Measurements from ENCODE around the gene AMT.
A peak's percentile ranks its signal among the peaks of the same experiment; 100 is the strongest.

AMT gene

DNA sequence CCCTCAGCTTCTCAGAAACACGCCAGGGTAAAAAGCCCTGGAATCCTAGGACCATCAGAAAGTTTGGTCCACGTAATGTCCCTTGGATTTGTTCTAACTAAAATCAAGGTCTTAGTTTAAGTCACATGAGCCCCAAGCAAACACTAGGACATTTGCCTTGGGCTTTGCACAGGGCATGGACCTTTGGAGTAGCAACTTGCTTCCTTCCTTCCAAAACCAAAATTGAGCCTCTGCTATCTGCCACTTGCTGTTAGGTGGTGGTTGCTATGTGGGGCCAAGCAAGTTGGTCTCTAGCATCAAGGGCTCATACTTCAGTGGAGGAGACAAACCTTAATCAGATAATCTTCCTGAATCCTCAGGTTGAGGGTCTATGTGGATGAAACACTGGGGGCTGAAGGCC lies 43.8 kb upstream of the AMT start:
- TF ChIP-seq, protein P1, sequence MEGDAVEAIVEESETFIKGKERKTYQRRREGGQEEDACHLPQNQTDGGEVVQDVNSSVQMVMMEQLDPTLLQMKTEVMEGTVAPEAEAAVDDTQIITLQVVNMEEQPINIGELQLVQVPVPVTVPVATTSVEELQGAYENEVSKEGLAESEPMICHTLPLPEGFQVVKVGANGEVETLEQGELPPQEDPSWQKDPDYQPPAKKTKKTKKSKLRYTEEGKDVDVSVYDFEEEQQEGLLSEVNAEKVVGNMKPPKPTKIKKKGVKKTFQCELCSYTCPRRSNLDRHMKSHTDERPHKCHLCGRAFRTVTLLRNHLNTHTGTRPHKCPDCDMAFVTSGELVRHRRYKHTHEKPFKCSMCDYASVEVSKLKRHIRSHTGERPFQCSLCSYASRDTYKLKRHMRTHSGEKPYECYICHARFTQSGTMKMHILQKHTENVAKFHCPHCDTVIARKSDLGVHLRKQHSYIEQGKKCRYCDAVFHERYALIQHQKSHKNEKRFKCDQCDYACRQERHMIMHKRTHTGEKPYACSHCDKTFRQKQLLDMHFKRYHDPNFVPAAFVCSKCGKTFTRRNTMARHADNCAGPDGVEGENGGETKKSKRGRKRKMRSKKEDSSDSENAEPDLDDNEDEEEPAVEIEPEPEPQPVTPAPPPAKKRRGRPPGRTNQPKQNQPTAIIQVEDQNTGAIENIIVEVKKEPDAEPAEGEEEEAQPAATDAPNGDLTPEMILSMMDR (IDR thresholded peaks at IDR 0.05; ENCODE audit: poor library complexity, severe bottlenecking), result no peak
- DNase-seq (ENCODE audit: low spot score), result no peak

DNA sequence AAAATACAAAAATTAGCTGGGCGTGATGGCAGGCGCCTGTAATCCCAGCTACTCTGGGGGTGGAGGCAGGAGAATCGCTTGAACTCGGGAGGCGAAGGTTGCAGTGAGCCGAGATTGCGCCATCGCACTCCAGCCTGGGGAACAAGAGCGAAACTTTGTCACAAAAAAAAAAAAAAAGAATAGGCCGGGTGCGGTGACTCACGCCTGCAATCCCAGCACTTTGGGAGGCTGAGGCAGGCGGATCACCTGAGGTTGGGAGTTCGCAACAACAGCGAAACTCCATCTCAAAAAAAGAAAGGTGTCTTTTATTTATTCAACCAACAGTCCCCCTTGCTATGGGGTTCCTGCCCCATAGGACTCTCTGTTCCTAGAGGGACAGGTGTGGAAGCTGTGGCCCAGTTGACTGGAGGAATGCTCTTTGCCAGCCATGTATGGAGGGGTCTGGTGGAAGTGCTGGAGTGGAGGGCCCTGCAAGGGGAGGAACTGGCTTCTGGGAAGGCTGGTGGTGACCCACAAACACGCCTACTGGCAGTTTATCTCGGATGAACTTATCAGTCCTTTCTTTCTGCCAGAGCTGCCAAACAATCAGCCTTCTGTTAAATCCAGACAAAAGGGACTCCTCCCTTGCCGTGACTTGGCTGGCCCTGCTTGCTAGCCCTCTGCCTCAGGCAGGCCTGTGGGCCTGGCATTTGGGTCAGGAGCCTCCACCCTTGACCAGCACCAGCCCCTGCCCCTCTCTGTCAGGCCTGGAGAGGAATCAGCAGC lies 43.2 kb upstream of the AMT start:
- no peak for DNase-seq (ENCODE audit: low spot score)
- H3K4me1 ChIP-seq (ENCODE audit: insufficient read depth, poor library complexity, severe bottlenecking), result peaks cover 22% of the 10 kb centered on the region

More for the DNA sequence above, 43.8 kb upstream of the AMT start:
- no peak overlapping the region for H3K27ac ChIP-seq (ENCODE audit: poor library complexity, severe bottlenecking)
- no peaks in the 10 kb centered on the region for H3K27me3 ChIP-seq (ENCODE audit: insufficient read depth, poor library complexity, severe bottlenecking)
- no peak overlapping the region for H3K4me3 ChIP-seq (ENCODE audit: severe bottlenecking)
- no peak for ATAC-seq (ENCODE audit: low read depth)
- no peaks in the 10 kb centered on the region for H3K9me3 ChIP-seq (ENCODE audit: severe bottlenecking)
- peaks cover 19% of the 10 kb centered on the region for H3K4me1 ChIP-seq (ENCODE audit: insufficient read depth, poor library complexity, severe bottlenecking)
- H3K36me3 ChIP-seq (ENCODE audit: low read depth), result no peaks in the 10 kb centered on the region

DNA sequence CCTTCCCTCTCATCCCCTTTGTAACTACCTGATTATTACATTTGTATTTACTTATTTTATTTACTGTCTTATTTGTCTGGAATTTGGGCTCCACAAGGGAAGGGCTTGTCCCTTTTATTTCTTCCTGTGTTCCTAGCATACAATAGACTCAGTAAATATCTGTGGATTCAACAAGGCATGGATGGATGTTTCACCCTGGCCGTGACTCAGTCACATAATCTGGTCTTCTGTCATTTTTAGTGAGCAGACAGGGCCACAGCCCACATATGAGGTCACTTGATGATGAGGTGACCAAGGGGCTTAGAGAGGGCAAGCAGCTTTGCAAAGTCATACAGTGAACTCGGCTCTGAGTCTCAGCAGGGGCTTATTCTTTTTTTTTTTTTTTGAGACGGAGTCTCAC lies 39.9 kb upstream of the AMT start:
- no peaks in the 10 kb centered on the region for H3K9me3 ChIP-seq (ENCODE audit: severe bottlenecking)
- no peak for DNase-seq (ENCODE audit: low spot score)
- peak overlapping the region; percentile 53 for H3K27ac ChIP-seq (ENCODE audit: poor library complexity, severe bottlenecking)
- no peak for ATAC-seq (ENCODE audit: low read depth)
- no peak overlapping the region for H3K4me3 ChIP-seq (ENCODE audit: severe bottlenecking)
- H3K27me3 ChIP-seq (ENCODE audit: insufficient read depth, poor library complexity, severe bottlenecking), result no peaks in the 10 kb centered on the region
- H3K4me1 ChIP-seq (ENCODE audit: insufficient read depth, poor library complexity, severe bottlenecking), result peaks cover 16% of the 10 kb centered on the region
- H3K36me3 ChIP-seq (ENCODE audit: low read depth), result no peaks in the 10 kb centered on the region
- TF ChIP-seq, protein P1 (IDR thresholded peaks at IDR 0.05; ENCODE audit: poor library complexity, severe bottlenecking), result no peak

More for the DNA sequence above, 43.2 kb upstream of the AMT start:
- Histone ChIP-seq H3K9me3 (ENCODE audit: severe bottlenecking) (no peaks in the 10 kb centered on the region), H3K27me3 (ENCODE audit: insufficient read depth, poor library complexity, severe bottlenecking) (no peaks in the 10 kb centered on the region), H3K36me3 (ENCODE audit: low read depth) (no peaks in the 10 kb centered on the region), H3K4me3 (ENCODE audit: severe bottlenecking) (no peak overlapping the region), H3K27ac (ENCODE audit: poor library complexity, severe bottlenecking) (no peak overlapping the region)
- TF ChIP-seq, protein P1 (IDR thresholded peaks at IDR 0.05; ENCODE audit: poor library complexity, severe bottlenecking), result no peak
- no peak for ATAC-seq (ENCODE audit: low read depth)

DNA sequence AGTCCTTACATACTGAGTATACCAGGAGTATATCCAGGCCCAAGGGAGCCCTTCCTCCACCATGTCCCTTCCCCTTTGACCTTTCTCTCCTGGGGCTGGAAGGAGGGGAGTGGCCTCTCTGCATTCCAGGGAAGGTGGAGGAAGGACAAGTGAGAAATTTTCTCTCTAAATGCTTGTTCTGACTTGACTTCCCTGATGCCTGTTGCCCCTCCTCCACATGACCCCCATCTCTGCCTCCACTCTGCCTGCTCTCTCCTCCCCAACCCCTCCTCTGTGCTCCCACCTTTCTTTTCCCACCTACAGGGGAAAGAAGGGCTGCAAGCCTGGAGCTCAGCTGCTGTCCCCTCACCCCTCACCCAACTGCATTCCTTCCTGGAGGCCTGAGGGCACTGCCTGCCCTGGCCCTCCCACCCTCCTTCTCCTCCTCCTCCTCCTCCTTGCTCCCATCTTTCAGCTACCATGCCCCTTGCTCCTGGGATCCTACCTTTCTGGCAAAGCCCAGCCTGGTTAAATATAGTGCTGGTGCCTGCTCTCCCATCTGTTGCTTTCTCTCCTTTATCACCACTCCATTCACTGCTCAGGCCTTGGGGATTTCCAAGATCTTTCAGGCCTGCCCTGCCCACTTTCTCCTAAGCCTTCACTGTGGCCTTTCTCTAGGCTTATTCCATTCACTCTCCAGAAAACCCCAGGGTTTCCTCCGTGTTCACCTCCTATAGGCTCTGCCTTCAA lies 39.3 kb upstream of the AMT start:
- Histone ChIP-seq H3K27ac (ENCODE audit: poor library complexity, severe bottlenecking) (peak overlapping the region; percentile 53), H3K4me3 (ENCODE audit: severe bottlenecking) (no peak overlapping the region), H3K4me1 (ENCODE audit: insufficient read depth, poor library complexity, severe bottlenecking) (peaks cover 16% of the 10 kb centered on the region), H3K36me3 (ENCODE audit: low read depth) (no peaks in the 10 kb centered on the region), H3K27me3 (ENCODE audit: insufficient read depth, poor library complexity, severe bottlenecking) (no peaks in the 10 kb centered on the region), H3K9me3 (ENCODE audit: severe bottlenecking) (no peaks in the 10 kb centered on the region)
- TF ChIP-seq, protein P1 (IDR thresholded peaks at IDR 0.05; ENCODE audit: poor library complexity, severe bottlenecking), result no peak
- ATAC-seq (ENCODE audit: low read depth) (peak; percentile 40), DNase-seq (ENCODE audit: low spot score) (no peak)

Measured in RWPE2 (cell line).